Epithelial cell of prostate (primary cell): Measurements from ENCODE around the gene RIPK4.

Experiments
- DNase-seq: peaks from one replicate; pipeline ENCODE4 v3.0.0-alpha.2; 2011; ENCODE audit warnings: low read depth, low spot score
- H3K27ac ChIP-seq: fragments of 450-650 bp; 2 replicates; pipeline ENCODE4 v1.5.1; 2017; ENCODE audit warnings: mild to moderate bottlenecking

The RIPK4 gene

DNA sequence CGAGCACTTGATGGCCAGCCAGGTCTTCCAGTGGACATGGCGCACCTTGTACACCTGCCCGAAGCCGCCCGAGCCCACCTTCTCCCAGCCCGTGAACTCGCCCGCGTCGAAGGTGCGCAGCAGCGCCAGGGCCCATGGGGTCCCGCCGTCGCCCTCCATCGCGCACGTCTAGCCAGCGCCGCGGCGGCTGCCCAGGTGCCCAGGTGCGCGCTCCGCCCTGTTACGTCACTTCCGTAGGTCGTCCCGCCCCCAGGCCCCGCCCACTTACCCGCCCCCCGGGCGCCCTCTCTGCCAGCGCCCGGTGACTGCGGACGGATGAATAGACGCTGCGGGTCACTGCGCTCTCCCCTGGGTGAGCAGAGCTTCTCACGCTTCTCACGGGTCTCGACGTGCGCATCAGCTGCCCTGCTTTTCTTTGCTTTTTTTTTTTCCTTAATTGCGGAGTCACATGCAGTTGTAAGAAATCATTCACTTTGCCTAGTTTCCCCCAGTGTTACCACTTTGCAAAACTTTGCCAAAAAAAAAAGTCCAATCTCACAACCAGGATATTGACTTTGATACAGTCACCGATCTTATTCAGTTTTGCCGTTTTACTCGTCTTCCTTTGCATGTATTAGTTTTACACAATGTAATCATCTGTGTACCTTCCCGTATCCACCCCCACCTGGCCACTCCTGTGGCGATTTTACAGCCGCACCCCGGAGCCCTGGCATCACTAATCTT is at the start of gene RIPK4:
Gene RIPK4 (minus strand): TSS at position 170 of the 723 bp plus-strand sequence. CDS start 11 bp downstream, at position 159.
- DNase-seq, result peak; percentile 72
- H3K27ac ChIP-seq, result peak within 1 kb of the TSS; percentile 86

DNA sequence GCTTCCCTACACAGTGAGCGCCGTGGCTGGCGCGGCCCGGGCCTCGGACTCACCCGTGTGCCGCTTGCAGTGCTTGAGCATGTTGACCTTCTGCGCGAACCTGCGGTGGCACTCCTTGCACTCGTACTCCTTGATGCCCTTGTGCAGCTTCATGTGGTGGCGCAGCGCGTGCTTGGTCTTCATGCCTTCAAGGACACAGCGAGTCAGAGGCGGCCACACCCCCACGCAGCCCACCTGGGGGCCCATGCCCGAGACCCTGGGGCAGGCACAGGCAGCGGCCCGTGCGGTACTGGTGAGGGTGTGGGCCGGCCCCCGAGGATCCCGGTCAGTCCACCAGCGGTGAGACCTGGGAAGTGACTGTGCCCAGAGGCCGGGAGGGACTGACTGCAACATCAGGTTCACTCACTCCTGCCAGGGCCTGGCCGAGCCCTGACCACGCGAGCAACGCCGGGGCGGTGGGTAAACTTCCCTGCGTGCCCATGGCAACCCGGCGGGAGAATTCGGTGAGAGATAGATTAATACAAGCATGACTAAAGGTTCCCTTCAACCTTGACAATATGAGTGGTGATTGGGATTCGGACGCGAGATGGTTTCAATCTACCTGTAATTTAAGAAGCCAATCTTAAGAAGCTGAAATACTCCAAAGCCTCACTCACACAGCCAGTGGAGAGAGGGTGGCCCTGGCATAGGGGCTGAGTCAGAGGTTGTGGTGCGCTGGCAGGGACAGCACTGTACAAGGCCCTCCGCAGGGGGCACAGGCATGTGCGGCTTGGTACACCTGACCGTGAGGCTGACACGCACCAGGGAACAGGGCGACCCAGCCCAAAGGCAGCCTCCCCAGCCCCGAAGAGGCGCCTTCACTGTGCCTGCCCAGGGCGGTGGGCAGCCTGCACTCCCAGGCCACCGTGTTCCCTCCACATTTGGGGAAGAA is 49.1 kb upstream of the RIPK4 start:
- H3K27ac ChIP-seq, result no peak overlapping the region
- DNase-seq, result no peak

GRCh38 chr21:41813226-41813625 is 46.4 kb upstream of the RIPK4 start:
- DNase-seq, result no peak

DNA sequence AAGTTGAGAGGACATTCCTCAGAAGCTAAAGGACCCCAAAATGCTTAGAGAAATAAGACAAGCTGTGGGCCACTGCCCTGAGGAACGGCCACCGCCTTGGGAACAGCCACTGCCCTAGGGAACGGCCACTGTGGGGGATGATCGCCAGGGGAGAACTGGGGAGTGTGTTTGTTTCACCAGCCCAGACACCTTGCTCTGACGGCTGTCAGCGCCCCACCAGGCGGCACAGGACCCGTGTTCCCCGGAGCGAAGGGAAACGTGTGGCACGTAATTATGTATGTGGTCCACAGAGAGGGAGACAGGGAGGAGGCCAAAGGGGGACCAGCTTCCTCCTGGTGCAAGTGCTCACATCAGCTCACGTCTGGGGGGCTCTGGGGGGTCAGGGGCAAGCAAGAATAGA is 45.8 kb upstream of the RIPK4 start:
- H3K27ac ChIP-seq, result no peak overlapping the region
- DNase-seq, result no peak

More at GRCh38 chr21:41813226-41813625, 46.4 kb upstream of the RIPK4 start:
- no peak overlapping the region for H3K27ac ChIP-seq

DNA sequence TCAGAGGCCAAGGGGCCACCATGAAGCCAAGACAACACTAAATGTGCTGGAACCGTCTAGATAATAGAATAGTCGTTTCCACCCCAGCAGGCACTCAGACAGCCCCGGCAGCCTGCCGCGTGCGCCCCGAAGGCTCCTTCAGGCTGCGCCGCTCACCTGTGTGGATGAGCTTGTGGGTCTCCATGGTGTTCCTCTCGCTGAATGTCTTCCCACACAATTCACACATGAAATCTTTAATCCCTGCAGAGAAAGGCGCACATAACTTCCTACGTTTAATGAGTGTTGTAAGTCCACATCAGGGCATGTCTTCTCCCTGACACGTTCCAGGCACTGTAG is 43.7 kb upstream of the RIPK4 start:
- no peak overlapping the region for H3K27ac ChIP-seq
- DNase-seq, result no peak

GRCh38 chr21:41809891-41810596 is 43.2 kb upstream of the RIPK4 start:
- no peak for DNase-seq

DNA sequence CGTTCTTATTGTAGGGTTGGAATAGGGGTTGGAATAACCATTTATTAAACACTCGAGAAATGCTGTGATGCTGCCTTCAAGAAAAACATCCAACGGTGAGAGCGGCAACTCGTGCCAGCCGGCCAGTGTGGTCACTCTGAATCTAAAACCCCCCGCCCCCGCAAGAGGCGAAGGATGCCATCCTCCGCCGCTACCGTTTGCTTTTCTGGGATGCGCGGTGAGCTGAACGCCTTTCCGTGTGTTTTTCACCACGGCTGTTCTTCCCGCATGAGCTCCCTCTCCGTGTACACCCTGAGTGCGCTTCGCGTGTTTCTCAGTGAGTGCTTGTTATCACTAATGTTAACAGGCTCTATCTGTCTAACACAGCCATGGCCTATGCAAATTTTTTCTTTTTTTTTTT is 42.0 kb upstream of the RIPK4 start:
- H3K27ac ChIP-seq, result no peak overlapping the region
- no peak for DNase-seq

More at GRCh38 chr21:41809891-41810596, 43.2 kb upstream of the RIPK4 start:
- H3K27ac ChIP-seq, result no peak overlapping the region

- no peak overlapping the region for H3K27ac ChIP-seq
- DNase-seq, result no peak
Observed at GRCh38 chr21:41808094-41808493, 41.2 kb upstream of the RIPK4 start.

GRCh38 chr21:41806773-41807172 is 39.9 kb upstream of the RIPK4 start:
- no peak for DNase-seq
- H3K27ac ChIP-seq, result no peak overlapping the region

DNA sequence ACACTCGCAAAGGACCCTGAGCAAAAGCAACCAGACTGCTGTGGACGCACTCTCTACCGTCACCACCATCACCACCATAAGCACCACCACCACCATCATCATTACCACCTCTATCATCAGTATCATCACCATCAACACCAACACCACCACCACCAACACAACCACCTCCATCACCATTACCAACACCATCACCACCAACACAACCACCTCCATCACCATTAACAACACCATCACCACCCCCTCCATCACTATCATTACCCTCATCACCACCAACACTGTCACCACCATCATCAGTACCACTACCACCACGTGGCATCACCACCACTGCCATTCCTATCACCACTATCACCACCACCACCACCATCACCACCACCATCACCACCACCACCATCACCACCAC is 38.8 kb upstream of the RIPK4 start:
- H3K27ac ChIP-seq, result no peak overlapping the region
- DNase-seq, result no peak

- no peak overlapping the region for H3K27ac ChIP-seq
- DNase-seq, result no peak
Observed at GRCh38 chr21:41805038-41805437, 38.2 kb upstream of the RIPK4 start.

GRCh38 chr21:41804381-41804780 is 37.5 kb upstream of the RIPK4 start:
- no peak for DNase-seq
- H3K27ac ChIP-seq, result no peak overlapping the region

DNA sequence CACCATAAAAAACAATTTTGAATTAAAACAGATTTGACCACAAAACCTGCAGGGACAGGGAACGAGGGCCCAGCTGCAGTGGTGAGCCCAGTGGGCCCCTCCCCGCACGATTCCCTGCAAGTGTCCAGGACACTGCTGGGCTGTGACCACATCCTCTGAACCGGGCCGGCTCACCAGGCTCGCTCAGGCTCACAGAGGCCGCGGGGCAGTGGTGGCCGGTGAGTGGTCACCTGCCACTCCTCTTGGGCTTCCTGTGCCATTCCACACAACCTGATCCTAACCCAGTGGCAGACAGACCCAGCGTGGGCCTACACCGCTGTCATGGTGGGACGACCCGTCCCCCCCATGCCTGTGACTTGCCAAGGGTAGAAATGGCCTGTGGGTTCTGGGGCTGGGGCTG is 36.5 kb upstream of the RIPK4 start:
- no peak overlapping the region for H3K27ac ChIP-seq
- no peak for DNase-seq

DNA sequence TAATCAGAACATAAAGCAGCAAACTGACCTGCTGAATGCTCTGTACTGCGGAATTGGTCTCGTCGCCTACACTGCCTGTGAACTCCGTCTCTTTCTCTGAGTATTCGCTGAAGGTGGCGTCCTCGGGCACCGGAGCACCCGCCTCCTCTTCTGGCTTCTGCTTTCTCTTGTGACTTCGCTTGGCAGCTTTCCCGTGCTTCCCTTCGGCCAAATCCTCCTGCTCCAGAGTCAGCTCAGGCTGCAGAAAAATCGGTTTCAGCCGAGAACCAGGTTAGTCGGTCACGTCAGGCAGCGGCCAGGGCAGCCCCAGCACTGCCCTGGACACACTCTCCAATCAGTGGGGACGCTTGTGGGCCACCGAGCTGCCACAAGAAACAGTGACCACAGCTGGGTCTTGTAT is 35.8 kb upstream of the RIPK4 start:
- no peak for DNase-seq
- no peak overlapping the region for H3K27ac ChIP-seq

DNA sequence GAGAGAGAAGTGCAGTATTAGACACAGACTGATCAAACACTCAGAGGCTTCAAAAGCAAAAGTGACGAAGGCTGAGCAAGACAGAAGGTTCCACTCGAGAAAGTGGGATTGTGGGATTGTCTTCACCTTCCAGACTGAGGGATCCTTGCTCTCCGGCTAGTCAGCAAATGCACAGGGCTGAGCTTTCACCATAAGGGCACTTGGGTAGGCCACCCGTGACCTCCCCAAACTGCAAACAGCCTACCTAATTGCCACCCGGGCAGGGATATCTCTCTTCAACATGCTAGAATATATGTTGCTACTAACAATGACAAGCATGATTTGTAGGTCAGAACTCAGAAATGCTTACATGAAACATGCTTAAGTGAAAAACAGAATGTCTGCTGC is 35.3 kb upstream of the RIPK4 start:
- no peak for DNase-seq
- H3K27ac ChIP-seq, result no peak overlapping the region

- no peak for DNase-seq
- no peak overlapping the region for H3K27ac ChIP-seq
Observed at GRCh38 chr21:41801321-41802197, 34.7 kb upstream of the RIPK4 start.

GRCh38 chr21:41800425-41801320 is 33.8 kb upstream of the RIPK4 start:
- DNase-seq, result no peak
- no peak overlapping the region for H3K27ac ChIP-seq

GRCh38 chr21:41799763-41800162 is 32.9 kb upstream of the RIPK4 start:
- no peak for DNase-seq
- no peak overlapping the region for H3K27ac ChIP-seq

- DNase-seq, result no peak
- H3K27ac ChIP-seq, result no peak overlapping the region
Observed at GRCh38 chr21:41798326-41798725, 31.5 kb upstream of the RIPK4 start.
